Kidney (tissue), 14 donors: ENCODE measurements around the gene CNGA3. TPM values are rescaled to one million over a fixed set of nuclear protein-coding genes. Genes with fewer than 3 reads are reported as not detected.

Experiments
- DNase-seq, 5 donors: peaks; one replicate each; pipeline ENCODE4 v3.0.0-alpha.2; 2013 to 2020
- FAIRE-seq: peaks from 2 replicates; lab custom pipeline; 2012; peaks lifted over from hg19 to GRCh38; lab: Jason Lieb, UNC
- H3K27ac ChIP-seq, 2 donors: one replicate each; pipeline ENCODE4 v1.7.0; 2013; ENCODE audit warnings: low read depth in 2 of 2, low read length in 2 of 2, inconsistent platforms in 1 of 2
- H3K27me3 ChIP-seq: one replicate; pipeline ENCODE4 v1.7.1; 2013; ENCODE audit warnings: low read length, inconsistent platforms; ENCODE audit not compliant: control insufficient read depth, insufficient read depth
- H3K36me3 ChIP-seq, 3 donors: one replicate each; pipeline versions ENCODE4 v1.7.0 to v1.7.1; 2013; ENCODE audit warnings: low read length in 3 of 3, control low read depth in 1 of 3, inconsistent platforms in 1 of 3; ENCODE audit not compliant: insufficient read depth in 3 of 3, control insufficient read depth in 2 of 3
- H3K4me1 ChIP-seq, 3 donors: one replicate each; pipeline versions ENCODE4 v1.7.0 to v1.7.1; 2013; ENCODE audit warnings: low read length in 3 of 3, inconsistent platforms in 1 of 3, low read depth in 1 of 3; ENCODE audit not compliant: control insufficient read depth in 2 of 3, insufficient read depth in 2 of 3
- H3K4me3 ChIP-seq, 3 donors: one replicate each; pipeline versions ENCODE4 v1.7.0 to v1.8.1; 2013; ENCODE audit warnings: low read length in 3 of 3, control low read depth in 1 of 3, inconsistent platforms in 1 of 3
- H3K9ac ChIP-seq, 3 donors: one replicate each; pipeline versions ENCODE4 v1.7.0 to v1.7.1; 2013; ENCODE audit warnings: low read length in 3 of 3, control low read depth in 1 of 3, inconsistent platforms in 1 of 3
- H3K9me3 ChIP-seq, 3 donors: one replicate each; pipeline versions ENCODE4 v1.7.0 to v1.7.1; 2013; ENCODE audit warnings: low read length in 3 of 3, control low read depth in 1 of 3, inconsistent platforms in 1 of 3; ENCODE audit not compliant: control insufficient read depth in 2 of 3, insufficient read depth in 1 of 3
- CTCF ChIP-seq: IDR thresholded peaks from 3 replicates; pipeline ENCODE4 v1.5.1; 2012; ENCODE audit warnings: mild to moderate bottlenecking, moderate library complexity, borderline replicate concordance; ENCODE audit not compliant: insufficient read depth; ENCODE audit errors: extremely low read depth
- intact Hi-C: fragments of 100-400 bp; cut with DNase I; formaldehyde crosslinking; loops from one replicate; pipeline ENCODE4 v1.11.1; 2022
- polyA plus RNA-seq: library from polyadenylated mRNA; stranded (reverse); fragments of 350-450 nt; fragmentation: Illumina TruSeq; extraction: RNeasy Lipid Tissue Mini Kit (QIAGEN cat#74804); gene quantifications from one replicate; pipeline ENCODE4 v1.2.3, GENCODE V29; 2014; ENCODE audit warnings: low read depth, low replicate concordance; ENCODE audit not compliant: insufficient read depth
- total RNA-seq: library from RNA; stranded (reverse); fragmentation: NEBNext Ultra II Directional; extraction: Animal tissue kit (Norgen Biotek cat#: 25700); gene quantifications from one replicate; pipeline ENCODE4 v1.2.1, GENCODE V29; 2021
- donor health status: control.
- donor health status: control.
- donor health status: control.
- donor health status: control.
- donor health status: control.
- donor health status: DM: yes; HTN: yes; CAD: no.
- donor health status: Normal renal cell carcinoma (clear cell type).

Gene CNGA3
- total and polyA plus RNA-seq, 2 donors from 2014 or later: not detected

GRCh38 chr2:98422449-98422848 is 76.2 kb downstream of the CNGA3 start:
- no peak overlapping the region for H3K27ac ChIP-seq
- no peaks in the 10 kb centered on the region for H3K27me3 ChIP-seq
- H3K36me3 ChIP-seq: no peaks in the 10 kb centered on the region
- H3K9ac ChIP-seq: no peak overlapping the region
- no peak for TF ChIP-seq CTCF
- DNase-seq (no peak), FAIRE-seq (no peak)
- no peak overlapping the region for H3K4me3 ChIP-seq
- intact Hi-C loops: no loop called here
- no peaks in the 10 kb centered on the region for H3K4me1 ChIP-seq
- no peaks in the 10 kb centered on the region for H3K9me3 ChIP-seq

- no peak for TF ChIP-seq CTCF
- Histone ChIP-seq H3K4me1 (no peaks in the 10 kb centered on the region), H3K27me3 (no peaks in the 10 kb centered on the region), H3K27ac (no peak overlapping the region), H3K4me3 (no peak overlapping the region), H3K9ac (no peak overlapping the region), H3K9me3 (no peaks in the 10 kb centered on the region), H3K36me3 (no peaks in the 10 kb centered on the region)
- no peak for DNase-seq
- FAIRE-seq: no peak
- intact Hi-C loops: no loop called here
These were observed 80.5 kb downstream of the CNGA3 start for GRCh38 chr2:98426771-98427170.

GRCh38 chr2:98432145-98432544 is 85.9 kb downstream of the CNGA3 start:
- no peak for TF ChIP-seq CTCF
- H3K36me3 ChIP-seq: no peaks in the 10 kb centered on the region
- H3K9me3 ChIP-seq: no peaks in the 10 kb centered on the region
- H3K4me3 ChIP-seq: no peak overlapping the region
- H3K27ac ChIP-seq: no peak overlapping the region
- no peak for DNase-seq
- no peak overlapping the region for H3K9ac ChIP-seq
- H3K27me3 ChIP-seq: no peaks in the 10 kb centered on the region
- no peak for FAIRE-seq
- H3K4me1 ChIP-seq: no peaks in the 10 kb centered on the region
- intact Hi-C loops: no loop called here

GRCh38 chr2:98433363-98433964 is 87.2 kb downstream of the CNGA3 start:
- TF ChIP-seq CTCF: no peak
- no peak for FAIRE-seq
- no peak overlapping the region for H3K27ac ChIP-seq
- no peak for DNase-seq
- no peak overlapping the region for H3K9ac ChIP-seq
- H3K36me3 ChIP-seq: no peaks in the 10 kb centered on the region
- H3K4me3 ChIP-seq: no peak overlapping the region
- no peaks in the 10 kb centered on the region for H3K4me1 ChIP-seq
- intact Hi-C loops: no loop called here
- no peaks in the 10 kb centered on the region for H3K27me3 ChIP-seq
- H3K9me3 ChIP-seq: no peaks in the 10 kb centered on the region
